Hepatocyte (in vitro differentiated cells): Measurements from ENCODE around the gene GRK4.

Experiments
- EZH2 ChIP-seq: fragments of 200-600 bp; sonication (generic); IDR thresholded peaks from 2 replicates; pipeline ENCODE4 v1.6.1; 2016; ENCODE audit warnings: antibody characterized with exemption, mild to moderate bottlenecking, borderline replicate concordance
- TF ChIP-seq, protein P1 (sequence below): fragments of 200-600 bp; sonication (generic); IDR thresholded peaks from 2 replicates; pipeline ENCODE4 v1.5.1; 2016; ENCODE audit warnings: antibody characterized with exemption, mild to moderate bottlenecking; ENCODE audit not compliant: poor library complexity

DNA sequence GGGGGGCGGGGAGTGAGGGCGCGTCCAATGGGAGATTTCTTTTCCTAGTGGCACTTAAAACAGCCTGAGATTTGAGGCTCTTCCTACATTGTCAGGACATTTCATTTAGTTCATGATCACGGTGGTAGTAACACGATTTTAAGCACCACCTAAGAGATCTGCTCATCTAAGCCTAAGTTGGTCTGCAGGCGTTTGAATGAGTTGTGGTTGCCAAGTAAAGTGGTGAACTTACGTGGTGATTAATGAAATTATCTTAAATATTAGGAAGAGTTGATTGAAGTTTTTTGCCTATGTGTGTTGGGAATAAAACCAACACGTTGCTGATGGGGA lies 112.2 kb downstream of the GRK4 start:
- TF ChIP-seq, protein P1, sequence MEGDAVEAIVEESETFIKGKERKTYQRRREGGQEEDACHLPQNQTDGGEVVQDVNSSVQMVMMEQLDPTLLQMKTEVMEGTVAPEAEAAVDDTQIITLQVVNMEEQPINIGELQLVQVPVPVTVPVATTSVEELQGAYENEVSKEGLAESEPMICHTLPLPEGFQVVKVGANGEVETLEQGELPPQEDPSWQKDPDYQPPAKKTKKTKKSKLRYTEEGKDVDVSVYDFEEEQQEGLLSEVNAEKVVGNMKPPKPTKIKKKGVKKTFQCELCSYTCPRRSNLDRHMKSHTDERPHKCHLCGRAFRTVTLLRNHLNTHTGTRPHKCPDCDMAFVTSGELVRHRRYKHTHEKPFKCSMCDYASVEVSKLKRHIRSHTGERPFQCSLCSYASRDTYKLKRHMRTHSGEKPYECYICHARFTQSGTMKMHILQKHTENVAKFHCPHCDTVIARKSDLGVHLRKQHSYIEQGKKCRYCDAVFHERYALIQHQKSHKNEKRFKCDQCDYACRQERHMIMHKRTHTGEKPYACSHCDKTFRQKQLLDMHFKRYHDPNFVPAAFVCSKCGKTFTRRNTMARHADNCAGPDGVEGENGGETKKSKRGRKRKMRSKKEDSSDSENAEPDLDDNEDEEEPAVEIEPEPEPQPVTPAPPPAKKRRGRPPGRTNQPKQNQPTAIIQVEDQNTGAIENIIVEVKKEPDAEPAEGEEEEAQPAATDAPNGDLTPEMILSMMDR: no peak
- no peak for TF ChIP-seq EZH2
